Astrocyte (in vitro differentiated cells and primary cell): ENCODE results near the gene HERC2. TPM values are rescaled to one million over a fixed set of nuclear protein-coding genes. Genes with fewer than 3 reads are reported as not detected.
"Not testable (repeated sequence)": the region's sequence is repeated elsewhere in the genome, so short reads cannot be mapped to it uniquely, and the experiment has no call there.

Source experiments
- DNase-seq: peaks from one replicate; pipeline ENCODE4 v3.0.0-alpha.2; 2010; ENCODE audit warnings: low read depth
- FAIRE-seq: peaks from 2 replicates; lab custom pipeline; 2011; peaks lifted over from hg19 to GRCh38; lab: Jason Lieb, UNC
- H2AFZ ChIP-seq: 2 replicates; pipeline ENCODE4 v1.6.0; 2012; ENCODE audit warnings: low read depth, low read length, inconsistent platforms
- H3K27ac ChIP-seq: 2 replicates; pipeline ENCODE4 v1.5.1; 2011; ENCODE audit warnings: low read depth, low read length, inconsistent platforms
- H3K27me3 ChIP-seq: 2 replicates; pipeline ENCODE4 v1.6.0; 2011; ENCODE audit warnings: low read length, inconsistent platforms; ENCODE audit not compliant: insufficient read depth
- H3K36me3 ChIP-seq: 2 replicates; pipeline ENCODE4 v1.5.1; 2011; ENCODE audit warnings: low read length, inconsistent platforms; ENCODE audit not compliant: insufficient read depth
- H3K4me1 ChIP-seq: 2 replicates; pipeline ENCODE4 v1.5.1; 2011; ENCODE audit warnings: low read length, inconsistent platforms; ENCODE audit not compliant: insufficient read depth
- H3K4me2 ChIP-seq: 2 replicates; pipeline ENCODE4 v1.6.0; 2012; ENCODE audit warnings: low read length, inconsistent platforms
- H3K4me3 ChIP-seq: 2 replicates; pipeline ENCODE4 v1.5.1; 2011; ENCODE audit warnings: low read depth, mild to moderate bottlenecking, low read length, inconsistent platforms; ENCODE audit not compliant: insufficient read depth
- H3K79me2 ChIP-seq: 2 replicates; pipeline ENCODE4 v1.6.0; 2012; ENCODE audit warnings: mild to moderate bottlenecking, low read length, inconsistent platforms; ENCODE audit not compliant: insufficient read depth
- H3K9ac ChIP-seq: 2 replicates; pipeline ENCODE4 v1.6.0; 2012; ENCODE audit warnings: mild to moderate bottlenecking, low read length, inconsistent platforms
- H3K9me3 ChIP-seq: 2 replicates; pipeline ENCODE4 v1.5.1; 2012; ENCODE audit warnings: low read depth, mild to moderate bottlenecking, low read length, inconsistent platforms; ENCODE audit not compliant: insufficient read depth
- H4K20me1 ChIP-seq: 2 replicates; pipeline ENCODE4 v1.6.0; 2012; ENCODE audit warnings: low read length, inconsistent platforms; ENCODE audit not compliant: insufficient read depth
- H3K27ac Mint-ChIP-seq: one replicate; pipeline ENCODE4 v1.8.0; 2021; ENCODE audit warnings: mild to moderate bottlenecking, mixed read lengths; ENCODE audit not compliant: unreplicated experiment
- H3K27me3 Mint-ChIP-seq: one replicate; pipeline ENCODE4 v1.8.0; 2021; ENCODE audit warnings: low read depth, mixed read lengths; ENCODE audit not compliant: unreplicated experiment
- H3K36me3 Mint-ChIP-seq: one replicate; pipeline ENCODE4 v1.8.0; 2021; ENCODE audit warnings: low read depth, mixed read lengths; ENCODE audit not compliant: unreplicated experiment
- H3K4me1 Mint-ChIP-seq: one replicate; pipeline ENCODE4 v1.8.0; 2021; ENCODE audit warnings: low read depth, mixed read lengths; ENCODE audit not compliant: unreplicated experiment
- H3K4me3 Mint-ChIP-seq: one replicate; pipeline ENCODE4 v1.8.0; 2021; ENCODE audit warnings: mild to moderate bottlenecking, moderate library complexity, mixed read lengths; ENCODE audit not compliant: unreplicated experiment
- H3K9me3 Mint-ChIP-seq: one replicate; pipeline ENCODE4 v1.8.0; 2021; ENCODE audit warnings: mild to moderate bottlenecking, mixed read lengths; ENCODE audit not compliant: unreplicated experiment
- CTCF ChIP-seq: IDR thresholded peaks from 2 replicates; pipeline ENCODE4 v1.5.1; 2011; ENCODE audit warnings: low read depth, mild to moderate bottlenecking, inconsistent platforms, low read length, moderate library complexity; ENCODE audit not compliant: insufficient read depth
- EZH2 ChIP-seq: IDR thresholded peaks from 2 replicates; pipeline ENCODE4 v1.6.1; 2012; ENCODE audit warnings: mild to moderate bottlenecking, low read length, inconsistent platforms; ENCODE audit not compliant: insufficient read depth
- total RNA-seq: library from RNA; stranded (reverse); gene quantifications from 2 replicates; pipeline ENCODE4 v1.2.1, GENCODE V29; 2021

HERC2 gene
- total RNA-seq, 1 donor from 2014 or later = 61.5 TPM

GRCh38 chr15:28154283-28154682 lies 167.7 kb downstream of the HERC2 start:
- Histone ChIP-seq H3K4me3 (no peak overlapping the region), H3K4me1 (no peaks in the 10 kb centered on the region), H2AFZ (no peak overlapping the region), H3K27me3 (no peaks in the 10 kb centered on the region), H3K79me2 (peaks cover 16% of the 10 kb centered on the region), H3K36me3 (peaks cover 5% of the 10 kb centered on the region), H3K9ac (no peak overlapping the region), H3K27ac (no peak overlapping the region), H4K20me1 (peaks cover 13% of the 10 kb centered on the region), H3K4me2 (no peak overlapping the region), H3K9me3 (peaks cover 2% of the 10 kb centered on the region)
- Mint-ChIP-seq H3K27me3 (no peaks in the 10 kb centered on the region), H3K9me3 (peaks cover 7% of the 10 kb centered on the region), H3K36me3 (peaks cover 25% of the 10 kb centered on the region), H3K4me1 (no peaks in the 10 kb centered on the region), H3K27ac (no peak overlapping the region), H3K4me3 (no peak overlapping the region)
- FAIRE-seq (no peak), DNase-seq (no peak)
- TF ChIP-seq EZH2 (no peak), CTCF (no peak)

GRCh38 chr15:28153492-28154119 lies 168.4 kb downstream of the HERC2 start:
- H3K9me3 Mint-ChIP-seq = peaks cover 9% of the 10 kb centered on the region
- Histone ChIP-seq H3K27me3 (no peaks in the 10 kb centered on the region), H3K4me3 (no peak overlapping the region), H3K4me2 (no peak overlapping the region), H4K20me1 (peaks cover 20% of the 10 kb centered on the region), H3K4me1 (no peaks in the 10 kb centered on the region), H3K9ac (no peak overlapping the region), H3K27ac (no peak overlapping the region), H3K79me2 (peaks cover 23% of the 10 kb centered on the region), H2AFZ (no peak overlapping the region), H3K9me3 (peaks cover 2% of the 10 kb centered on the region), H3K36me3 (peaks cover 5% of the 10 kb centered on the region)
- DNase-seq (no peak), FAIRE-seq (no peak)
- TF ChIP-seq EZH2 (no peak), CTCF (no peak)
- no peaks in the 10 kb centered on the region for H3K27me3 Mint-ChIP-seq
- no peak overlapping the region for H3K27ac Mint-ChIP-seq
- no peaks in the 10 kb centered on the region for H3K4me1 Mint-ChIP-seq
- H3K4me3 Mint-ChIP-seq = no peak overlapping the region
- H3K36me3 Mint-ChIP-seq = peaks cover 27% of the 10 kb centered on the region

- not testable (repeated sequence) for H3K4me1 Mint-ChIP-seq, H3K4me3 ChIP-seq, H3K4me2 ChIP-seq, H2AFZ ChIP-seq, H3K9me3 Mint-ChIP-seq, H3K4me3 Mint-ChIP-seq, H3K9me3 ChIP-seq, H3K27ac ChIP-seq, FAIRE-seq, H3K27me3 Mint-ChIP-seq, H3K27me3 ChIP-seq, H3K36me3 ChIP-seq, H3K9ac ChIP-seq, DNase-seq, H3K27ac Mint-ChIP-seq, H3K4me1 ChIP-seq
- Histone ChIP-seq H3K79me2 (peaks cover 30% of the 10 kb centered on the region), H4K20me1 (peaks cover 25% of the 10 kb centered on the region)
- peaks cover 21% of the 10 kb centered on the region for H3K36me3 Mint-ChIP-seq
Measured at GRCh38 chr15:28152538-28152923, 169.4 kb downstream of the HERC2 start.

- FAIRE-seq, H3K4me3 ChIP-seq, H3K27ac Mint-ChIP-seq: not testable (repeated sequence)
Measured at GRCh38 chr15:28151864-28152537, 170.0 kb downstream of the HERC2 start.

More at GRCh38 chr15:28151864-28152537, 170.0 kb downstream of the HERC2 start:
- Histone ChIP-seq H3K79me2 (peaks cover 30% of the 10 kb centered on the region), H4K20me1 (peaks cover 25% of the 10 kb centered on the region)
- peak; percentile 21 for DNase-seq
- not testable (repeated sequence) for H3K4me1 Mint-ChIP-seq, H3K27me3 Mint-ChIP-seq, H3K27ac ChIP-seq, H3K9ac ChIP-seq, H3K4me2 ChIP-seq, H3K9me3 ChIP-seq, H3K36me3 ChIP-seq, H2AFZ ChIP-seq, H3K27me3 ChIP-seq, H3K4me1 ChIP-seq, H3K9me3 Mint-ChIP-seq, H3K4me3 Mint-ChIP-seq
- H3K36me3 Mint-ChIP-seq = peaks cover 18% of the 10 kb centered on the region
